ENCODE results near the gene ZFP92. TPM values are rescaled to one million over a fixed set of nuclear protein-coding genes. Genes with fewer than 3 reads are reported as not detected.

ZFP92 gene
- total and polyA plus RNA-seq, 2 donors (not counting 1 experiment from before 2014, with no cell fraction given) = 0.06 to 0.17 TPM

DNA sequence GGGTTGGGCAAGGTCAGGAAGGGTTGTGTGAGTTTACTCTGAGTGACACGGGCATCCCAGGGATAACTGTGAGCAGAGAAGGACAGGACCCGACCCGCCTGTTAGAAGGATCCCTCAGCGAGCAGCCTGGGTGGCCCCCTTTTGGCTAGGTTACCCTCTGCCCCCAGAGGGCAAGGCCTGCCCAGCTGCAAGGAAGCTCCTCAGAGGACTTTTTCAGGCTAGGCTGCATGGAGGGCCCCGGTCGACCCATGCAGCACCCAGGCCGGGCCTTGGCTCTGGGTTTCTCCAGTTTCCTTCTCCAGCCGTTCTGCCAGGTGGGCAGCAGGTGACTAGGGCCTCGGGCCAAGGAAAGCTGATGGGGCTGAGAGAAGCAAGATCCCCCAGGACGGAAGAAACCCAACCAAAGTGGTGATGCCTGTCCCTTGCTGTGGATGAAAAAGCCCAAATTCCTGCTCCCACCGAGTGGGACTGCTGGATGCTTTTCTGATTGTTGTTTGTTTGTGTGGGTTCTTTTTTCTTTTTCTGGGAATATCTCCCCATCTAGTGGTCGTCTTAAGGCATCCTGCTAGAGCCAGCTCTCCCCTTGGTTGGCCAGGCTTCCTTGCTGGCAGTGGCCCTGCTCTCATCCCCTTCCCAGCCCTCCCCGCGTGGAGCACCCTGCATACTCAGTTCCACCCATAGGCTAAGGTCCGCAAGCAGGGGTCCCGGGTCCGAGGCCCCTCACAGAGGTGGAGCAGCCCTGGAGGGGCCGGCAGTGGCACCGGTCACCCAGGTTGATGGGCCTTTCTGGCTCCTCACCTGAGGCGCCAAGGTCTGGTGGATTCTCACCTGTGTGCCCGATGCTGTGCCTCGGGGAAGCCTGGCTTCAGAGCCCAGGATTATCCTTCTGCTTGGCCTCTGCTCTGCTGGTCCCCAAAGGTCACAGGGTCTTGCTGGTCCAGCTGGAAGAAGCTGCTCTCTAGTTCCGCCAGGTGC, 1.8 kb downstream of the ZFP92 start:
- Histone ChIP-seq H3K4me2 (ENCODE audit: extremely low read depth, insufficient read depth, low read length) (no peak overlapping the region), H3K9ac (ENCODE audit: insufficient read depth, low read length) (no peak overlapping the region), H3K9me3 (ENCODE audit: control insufficient read depth, insufficient read depth, low read depth, low read length) (no peaks in the 10 kb centered on the region), H2AFZ (ENCODE audit: low read length) (no peak overlapping the region), H3K27me3 (ENCODE audit: control insufficient read depth, insufficient read depth, low read length) (peaks cover 5% of the 10 kb centered on the region), H3K4me3 (replicated peaks in 1 of 4; ENCODE audit: control extremely low read depth in 1 of 4, insufficient read depth in 1 of 4, low read depth in 3 of 4, low read length in 4 of 4) (no peak overlapping the region), H3K36me3 (ENCODE audit: control insufficient read depth, insufficient read depth, low read length) (no peaks in the 10 kb centered on the region), H4K20me1 (ENCODE audit: control insufficient read depth, extremely low read depth, insufficient read depth, low read length) (no peaks in the 10 kb centered on the region), H3K4me1 (ENCODE audit: control insufficient read depth, extremely low read depth, insufficient read depth, low read length) (no peaks in the 10 kb centered on the region), H3K79me2 (ENCODE audit: control insufficient read depth, insufficient read depth, low read length) (no peaks in the 10 kb centered on the region), H3K27ac (ENCODE audit: insufficient read depth, low read length) (no peak overlapping the region)
- TF ChIP-seq EZH2 (IDR thresholded peaks at IDR 0.05; ENCODE audit: low read length, missing control alignments) (no peak), CTCF (conservative IDR thresholded peaks at IDR 0.05 in 1 of 2, IDR thresholded peaks at IDR 0.05 in 1 of 2; ENCODE audit: low read depth in 1 of 2, low read length in 2 of 2) (no peak)
- peak in 1 of 2 donors; percentile 2 for DNase-seq (ENCODE audit: low read depth in 2 of 2)

- DNase-seq (ENCODE audit: low read depth in 2 of 2) = no peak
- Histone ChIP-seq H3K4me2 (ENCODE audit: extremely low read depth, insufficient read depth, low read length) (no peak overlapping the region), H3K4me1 (ENCODE audit: control insufficient read depth, extremely low read depth, insufficient read depth, low read length) (no peaks in the 10 kb centered on the region), H3K36me3 (ENCODE audit: control insufficient read depth, insufficient read depth, low read length) (no peaks in the 10 kb centered on the region), H3K27me3 (ENCODE audit: control insufficient read depth, insufficient read depth, low read length) (peaks cover 5% of the 10 kb centered on the region), H3K9me3 (ENCODE audit: control insufficient read depth, insufficient read depth, low read depth, low read length) (no peaks in the 10 kb centered on the region), H4K20me1 (ENCODE audit: control insufficient read depth, extremely low read depth, insufficient read depth, low read length) (no peaks in the 10 kb centered on the region), H3K27ac (ENCODE audit: insufficient read depth, low read length) (no peak overlapping the region), H3K4me3 (replicated peaks in 1 of 4; ENCODE audit: control extremely low read depth in 1 of 4, insufficient read depth in 1 of 4, low read depth in 3 of 4, low read length in 4 of 4) (no peak overlapping the region), H3K79me2 (ENCODE audit: control insufficient read depth, insufficient read depth, low read length) (no peaks in the 10 kb centered on the region), H2AFZ (ENCODE audit: low read length) (no peak overlapping the region), H3K9ac (ENCODE audit: insufficient read depth, low read length) (no peak overlapping the region)
- TF ChIP-seq EZH2 (IDR thresholded peaks at IDR 0.05; ENCODE audit: low read length, missing control alignments) = no peak
- TF ChIP-seq CTCF (conservative IDR thresholded peaks at IDR 0.05 in 1 of 2, IDR thresholded peaks at IDR 0.05 in 1 of 2; ENCODE audit: low read depth in 1 of 2, low read length in 2 of 2) = no peak
Observed at GRCh38 chrX:153413731-153414130, 2.5 kb downstream of the ZFP92 start.

DNA sequence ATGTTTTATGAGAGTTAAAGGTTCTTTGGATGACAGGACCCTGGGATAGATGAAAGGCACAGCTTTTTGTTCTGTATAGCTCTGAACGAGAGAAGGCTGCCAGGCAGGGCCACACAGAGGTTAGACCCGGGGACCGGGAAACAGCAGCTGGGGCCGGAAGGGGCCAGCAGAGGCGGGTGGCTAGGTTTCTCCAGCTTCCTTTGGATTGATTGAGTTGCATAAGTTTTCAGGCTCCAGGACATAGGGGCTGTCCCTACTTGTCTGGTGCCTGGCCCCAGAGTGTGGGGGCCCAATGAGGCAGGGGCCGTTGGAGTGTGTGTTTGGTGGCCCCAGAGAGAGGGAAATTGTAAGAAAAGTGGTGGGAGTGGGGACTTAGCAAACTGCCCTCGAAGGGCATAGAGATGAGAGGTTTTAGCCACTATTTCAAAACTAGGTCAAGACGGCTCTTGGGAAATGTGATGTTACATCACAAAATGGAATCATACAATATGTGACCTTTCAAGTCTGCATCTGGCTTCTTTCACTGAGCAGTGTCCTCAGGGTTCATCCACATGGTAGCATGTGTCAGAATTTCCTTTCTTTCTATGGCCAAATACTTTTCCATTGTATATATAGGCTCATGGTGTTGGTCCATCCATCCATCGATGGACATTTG, 3.7 kb downstream of the ZFP92 start:
- TF ChIP-seq EZH2 (IDR thresholded peaks at IDR 0.05; ENCODE audit: low read length, missing control alignments) = no peak
- TF ChIP-seq CTCF (conservative IDR thresholded peaks at IDR 0.05 in 1 of 2, IDR thresholded peaks at IDR 0.05 in 1 of 2; ENCODE audit: low read depth in 1 of 2, low read length in 2 of 2) = no peak
- no peaks in the 10 kb centered on the region for H3K9me3 ChIP-seq (ENCODE audit: control insufficient read depth, insufficient read depth, low read depth, low read length)
- H3K27ac ChIP-seq (ENCODE audit: insufficient read depth, low read length) = no peak overlapping the region
- no peaks in the 10 kb centered on the region for H4K20me1 ChIP-seq (ENCODE audit: control insufficient read depth, extremely low read depth, insufficient read depth, low read length)
- peak in 1 of 2 donors; percentile 18 for DNase-seq (ENCODE audit: low read depth in 2 of 2)
- H3K4me2 ChIP-seq (ENCODE audit: extremely low read depth, insufficient read depth, low read length) = no peak overlapping the region
- H3K36me3 ChIP-seq (ENCODE audit: control insufficient read depth, insufficient read depth, low read length) = no peaks in the 10 kb centered on the region
- no peaks in the 10 kb centered on the region for H3K4me1 ChIP-seq (ENCODE audit: control insufficient read depth, extremely low read depth, insufficient read depth, low read length)
- no peak overlapping the region for H2AFZ ChIP-seq (ENCODE audit: low read length)
- no peak overlapping the region for H3K9ac ChIP-seq (ENCODE audit: insufficient read depth, low read length)
- peaks cover 5% of the 10 kb centered on the region for H3K27me3 ChIP-seq (ENCODE audit: control insufficient read depth, insufficient read depth, low read length)
- H3K4me3 ChIP-seq (replicated peaks in 1 of 4; ENCODE audit: control extremely low read depth in 1 of 4, insufficient read depth in 1 of 4, low read depth in 3 of 4, low read length in 4 of 4) = no peak overlapping the region
- H3K79me2 ChIP-seq (ENCODE audit: control insufficient read depth, insufficient read depth, low read length) = no peaks in the 10 kb centered on the region
